Measurements from ENCODE around the gene RAG1. TPM values are rescaled to one million over a fixed set of nuclear protein-coding genes. Genes with fewer than 3 reads are reported as not detected.
A peak's percentile ranks its signal among the peaks of the same experiment; 100 is the strongest.

RAG1 gene
- total RNA-seq, 2 donors from 2014 or later, result 0.42 to 0.86 TPM

DNA sequence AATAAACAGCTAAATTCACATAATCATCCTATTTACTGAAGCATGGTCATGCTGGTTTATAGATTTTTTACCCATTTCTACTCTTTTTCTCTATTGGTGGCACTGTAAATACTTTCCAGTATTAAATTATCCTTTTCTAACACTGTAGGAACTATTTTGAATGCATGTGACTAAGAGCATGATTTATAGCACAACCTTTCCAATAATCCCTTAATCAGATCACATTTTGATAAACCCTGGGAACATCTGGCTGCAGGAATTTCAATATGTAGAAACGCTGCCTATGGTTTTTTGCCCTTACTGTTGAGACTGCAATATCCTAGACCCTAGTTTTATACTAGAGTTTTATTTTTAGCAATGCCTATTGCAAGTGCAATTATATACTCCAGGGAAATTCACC lies 10.7 kb downstream of the RAG1 start:
- Mint-ChIP-seq H3K36me3 (ENCODE audit: low read depth) (no peaks in the 10 kb centered on the region), H3K9me3 (peaks cover 22% of the 10 kb centered on the region), H3K4me1 (no peaks in the 10 kb centered on the region), H3K4me3 (no peak overlapping the region), H3K27ac (no peak overlapping the region), H3K27me3 (ENCODE audit: insufficient read depth) (peaks cover 4% of the 10 kb centered on the region)
- Histone ChIP-seq H3K27me3 (ENCODE audit: control insufficient read depth, insufficient read depth, low read length, poor library complexity, severe bottlenecking) (peaks cover 6% of the 10 kb centered on the region), H3K27ac (ENCODE audit: low read depth, low read length) (no peak overlapping the region), H3K4me3 (ENCODE audit: low read length) (no peak overlapping the region), H3K9ac (ENCODE audit: extremely low read depth, low read length, poor library complexity, severe bottlenecking) (no peak overlapping the region), H3K36me3 (ENCODE audit: control insufficient read depth, insufficient read depth, low read length) (no peaks in the 10 kb centered on the region), H3K9me3 (ENCODE audit: control insufficient read depth, low read length) (peaks cover 23% of the 10 kb centered on the region), H3K4me1 (ENCODE audit: control insufficient read depth, insufficient read depth, low read length) (no peaks in the 10 kb centered on the region)
- no peak for DNase-seq
- WGBS, 2 experiments (ENCODE audit: insufficient coverage in 1 of 2, insufficient read length in 1 of 2), result 67% methylated on average over 1 of the region's 1 CpG; no CpG with 5 or more reads in 1 of the 2 experiments
- no peak for TF ChIP-seq CTCF (conservative IDR thresholded peaks at IDR 0.05)

GRCh38 chr11:36581536-36581935 lies 13.7 kb downstream of the RAG1 start:
- Mint-ChIP-seq H3K4me3 (no peak overlapping the region), H3K27me3 (ENCODE audit: insufficient read depth) (peaks cover 7% of the 10 kb centered on the region), H3K9me3 (peaks cover 22% of the 10 kb centered on the region), H3K27ac (no peak overlapping the region), H3K4me1 (no peaks in the 10 kb centered on the region), H3K36me3 (ENCODE audit: low read depth) (no peaks in the 10 kb centered on the region)
- WGBS, 2 experiments (ENCODE audit: insufficient coverage in 1 of 2, insufficient read length in 1 of 2), result 70 to 82% methylated on average over 2 of the region's 2 CpGs
- H3K9me3 ChIP-seq (ENCODE audit: control insufficient read depth, low read length), result peaks cover 23% of the 10 kb centered on the region
- H3K4me1 ChIP-seq (ENCODE audit: control insufficient read depth, insufficient read depth, low read length), result no peaks in the 10 kb centered on the region
- TF ChIP-seq CTCF (conservative IDR thresholded peaks at IDR 0.05), result no peak
- DNase-seq, result no peak
- peaks cover 20% of the 10 kb centered on the region for H3K27me3 ChIP-seq (ENCODE audit: control insufficient read depth, insufficient read depth, low read length, poor library complexity, severe bottlenecking)
- H3K27ac ChIP-seq (ENCODE audit: low read depth, low read length), result no peak overlapping the region
- no peak overlapping the region for H3K9ac ChIP-seq (ENCODE audit: extremely low read depth, low read length, poor library complexity, severe bottlenecking)
- H3K4me3 ChIP-seq (ENCODE audit: low read length), result no peak overlapping the region
- no peaks in the 10 kb centered on the region for H3K36me3 ChIP-seq (ENCODE audit: control insufficient read depth, insufficient read depth, low read length)

GRCh38 chr11:36583667-36584066 lies 15.9 kb downstream of the RAG1 start:
- TF ChIP-seq CTCF (conservative IDR thresholded peaks at IDR 0.05), result peak; percentile 31
- H3K27ac Mint-ChIP-seq, result no peak overlapping the region
- peaks cover 22% of the 10 kb centered on the region for H3K9me3 Mint-ChIP-seq
- Histone ChIP-seq H3K9ac (ENCODE audit: extremely low read depth, low read length, poor library complexity, severe bottlenecking) (no peak overlapping the region), H3K36me3 (ENCODE audit: control insufficient read depth, insufficient read depth, low read length) (no peaks in the 10 kb centered on the region), H3K9me3 (ENCODE audit: control insufficient read depth, low read length) (peaks cover 23% of the 10 kb centered on the region), H3K4me1 (ENCODE audit: control insufficient read depth, insufficient read depth, low read length) (no peaks in the 10 kb centered on the region), H3K4me3 (ENCODE audit: low read length) (no peak overlapping the region), H3K27ac (ENCODE audit: low read depth, low read length) (no peak overlapping the region), H3K27me3 (ENCODE audit: control insufficient read depth, insufficient read depth, low read length, poor library complexity, severe bottlenecking) (peaks cover 41% of the 10 kb centered on the region)
- H3K4me1 Mint-ChIP-seq, result no peaks in the 10 kb centered on the region
- DNase-seq, result no peak
- WGBS, 2 experiments (ENCODE audit: insufficient coverage in 1 of 2, insufficient read length in 1 of 2), result 73 to 83% methylated on average over 3 of the region's 3 CpGs
- peaks cover 26% of the 10 kb centered on the region for H3K27me3 Mint-ChIP-seq (ENCODE audit: insufficient read depth)
- H3K36me3 Mint-ChIP-seq (ENCODE audit: low read depth), result no peaks in the 10 kb centered on the region
- no peak overlapping the region for H3K4me3 Mint-ChIP-seq
